ENCODE results near the gene SHROOM2. TPM values are rescaled to one million over a fixed set of nuclear protein-coding genes. Genes with fewer than 3 reads are reported as not detected.
"Not testable (repeated sequence)": the region's sequence is repeated elsewhere in the genome, so short reads cannot be mapped to it uniquely, and the experiment has no call there.

The SHROOM2 gene
- total RNA-seq, 1 donor from 2014 or later, result 8.8 TPM

- no peak for DNase-seq
Measured at GRCh38 chrX:9842541-9842940, 56.3 kb downstream of the SHROOM2 start.

GRCh38 chrX:9844936-9845577 lies 58.8 kb downstream of the SHROOM2 start:
- no peak for DNase-seq

GRCh38 chrX:9845578-9845952 lies 59.3 kb downstream of the SHROOM2 start:
- DNase-seq, result no peak

- DNase-seq, result no peak
Measured at GRCh38 chrX:9846631-9847030, 60.4 kb downstream of the SHROOM2 start.

GRCh38 chrX:9847071-9847470 lies 60.8 kb downstream of the SHROOM2 start:
- DNase-seq, result peak; percentile 54

- no peak for DNase-seq
Measured at GRCh38 chrX:9848718-9849479, 62.7 kb downstream of the SHROOM2 start.

GRCh38 chrX:9851890-9852289 lies 65.7 kb downstream of the SHROOM2 start:
- DNase-seq, result no peak

- no peak for DNase-seq
Measured at GRCh38 chrX:9853307-9853706, 67.1 kb downstream of the SHROOM2 start.

- no peak for DNase-seq
Measured at GRCh38 chrX:9855561-9856283, 69.5 kb downstream of the SHROOM2 start.

GRCh38 chrX:9856588-9856987 lies 70.4 kb downstream of the SHROOM2 start:
- peak; percentile 76 for DNase-seq

- no peak for DNase-seq
Measured at GRCh38 chrX:9857575-9858474, 71.6 kb downstream of the SHROOM2 start.

- not testable (repeated sequence) for DNase-seq
Measured at GRCh38 chrX:9858684-9859083, 72.5 kb downstream of the SHROOM2 start.

- DNase-seq, result no peak
Measured at GRCh38 chrX:9859711-9860555, 73.7 kb downstream of the SHROOM2 start.

GRCh38 chrX:9860826-9861225 lies 74.6 kb downstream of the SHROOM2 start:
- DNase-seq, result no peak

- no peak for DNase-seq
Measured at GRCh38 chrX:9861711-9862110, 75.5 kb downstream of the SHROOM2 start.

GRCh38 chrX:9862525-9862924 lies 76.3 kb downstream of the SHROOM2 start:
- no peak for DNase-seq

- no peak for DNase-seq
Measured at GRCh38 chrX:9862953-9863352, 76.7 kb downstream of the SHROOM2 start.

- DNase-seq, result no peak
Measured at GRCh38 chrX:9864011-9864410, 77.8 kb downstream of the SHROOM2 start.

- DNase-seq, result peak; percentile 60
Measured at GRCh38 chrX:9865804-9866472, 79.7 kb downstream of the SHROOM2 start.

- no peak for DNase-seq
Measured at GRCh38 chrX:9866633-9867032, 80.4 kb downstream of the SHROOM2 start.

GRCh38 chrX:9867226-9867625 lies 81.0 kb downstream of the SHROOM2 start:
- no peak for DNase-seq
